ENCODE data around the gene SCAMP1.

DNA sequence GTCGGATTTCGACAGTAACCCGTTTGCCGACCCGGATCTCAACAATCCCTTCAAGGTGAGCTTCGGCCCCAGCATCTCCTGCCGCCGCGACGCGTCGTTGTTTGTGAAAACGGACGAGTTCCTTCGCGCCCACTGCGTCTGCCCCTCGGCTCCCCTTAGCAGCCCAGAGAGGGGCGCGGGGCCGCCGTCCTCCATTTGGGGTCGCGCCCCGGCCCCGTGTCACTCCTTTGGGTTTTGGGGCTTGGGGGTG, 182 bp downstream of the SCAMP1 start:
- TF ChIP-seq JUND (IDR thresholded peaks at IDR 0.05; ENCODE audit: low read length) (no peak), MAFK (IDR thresholded peaks at IDR 0.05; ENCODE audit: low read depth, low read length) (no peak)
